GM21390 (cell line): ENCODE results near the gene ZSWIM6.
A peak's percentile ranks its signal among the peaks of the same experiment; 100 is the strongest.

ENCODE experiments used
- ATAC-seq: cut with Tn5 transposase; IDR thresholded peaks from one replicate; pipeline ENCODE4 v1.9.1; 2021; ENCODE audit not compliant: unreplicated experiment

The ZSWIM6 gene

DNA sequence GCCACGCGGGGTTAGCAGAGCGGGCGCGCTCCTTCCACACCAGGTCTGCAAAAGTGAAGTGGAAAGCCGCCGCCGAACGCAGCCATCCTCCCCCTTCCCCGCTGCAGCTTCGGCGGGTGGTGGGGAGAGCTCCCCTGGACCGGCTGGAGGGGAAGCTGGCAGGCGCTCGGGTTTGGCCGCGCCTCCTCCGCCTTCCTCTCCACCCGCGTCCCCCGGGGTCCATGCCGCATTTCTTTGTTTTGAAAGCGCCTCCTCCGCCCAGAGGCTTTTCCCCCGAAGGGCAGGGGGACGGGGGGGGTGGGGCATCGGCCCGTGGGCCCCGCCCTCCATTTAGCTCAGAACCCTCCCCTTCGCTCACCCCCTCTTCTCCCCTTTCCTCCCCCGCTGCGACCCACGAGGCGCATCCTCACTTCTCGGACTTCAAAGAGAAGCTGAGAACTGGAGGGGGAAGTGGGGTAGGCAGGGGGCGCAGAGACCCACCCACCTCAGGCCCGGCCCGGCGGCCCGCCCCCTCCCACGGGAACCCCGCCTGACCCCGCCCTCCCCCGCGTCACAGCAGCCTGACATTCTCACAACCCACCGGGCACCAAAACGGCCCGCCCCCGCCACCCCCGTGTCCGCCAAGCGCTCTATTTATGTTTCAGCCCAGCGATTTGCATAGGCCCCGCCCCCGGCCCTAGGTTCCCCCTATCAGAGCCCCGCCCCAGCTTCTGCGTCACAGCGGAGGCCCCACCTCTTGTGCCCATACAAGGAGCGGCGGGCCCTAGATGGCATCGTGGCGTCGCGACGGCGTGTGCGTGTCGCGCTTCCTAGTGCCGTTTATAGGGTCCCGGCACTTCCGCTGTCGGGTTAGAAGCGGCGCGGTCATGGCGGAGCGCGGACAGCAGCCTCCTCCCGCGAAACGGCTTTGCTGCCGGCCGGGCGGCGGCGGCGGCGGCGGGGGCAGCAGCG, at the start of gene ZSWIM6:
Gene ZSWIM6 (plus strand): TSS at position 852 of the 951 bp plus-strand sequence. CDS start 15 bp downstream, at position 867.
- peak; percentile 58 for ATAC-seq

DNA sequence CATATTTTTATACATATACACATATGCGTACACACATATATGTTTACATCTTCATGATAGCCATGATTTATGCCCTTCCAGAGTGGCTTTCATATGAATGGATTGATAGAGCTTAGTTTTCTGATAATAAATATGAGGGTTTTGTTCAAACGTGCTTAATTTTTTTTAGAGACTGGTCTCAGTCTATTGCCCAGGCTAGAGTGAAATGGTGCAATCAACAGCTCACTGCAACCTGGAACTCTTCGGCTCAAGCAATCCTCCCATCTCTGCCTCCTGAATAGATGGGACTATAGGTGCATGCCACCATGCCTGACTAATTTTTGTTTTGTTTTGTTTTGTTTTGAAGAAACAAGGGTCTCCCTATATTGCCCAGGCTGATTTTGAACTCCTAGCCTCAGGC, 48.6 kb upstream of the ZSWIM6 start:
- no peak for ATAC-seq

DNA sequence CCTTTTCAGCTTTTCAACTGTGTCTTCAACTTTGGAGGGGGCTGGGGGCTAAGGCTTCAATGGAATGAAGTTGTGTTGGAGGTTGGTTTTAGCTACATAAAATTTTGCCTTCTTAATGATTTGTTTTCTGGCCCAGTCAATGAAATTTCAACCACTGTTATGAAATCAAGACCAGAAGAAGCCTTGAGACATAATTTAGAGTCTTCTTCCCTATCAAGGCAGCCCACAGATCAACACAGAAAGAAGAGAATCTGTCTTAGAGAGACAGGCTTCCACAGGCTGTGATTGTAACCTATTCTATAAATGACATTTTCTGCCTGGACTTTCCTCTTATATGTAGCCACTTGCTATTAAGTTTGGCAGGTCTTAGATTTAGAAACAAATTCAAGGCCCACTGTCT, 46.5 kb upstream of the ZSWIM6 start:
- no peak for ATAC-seq

- ATAC-seq, result no peak
Observed at GRCh38 chr5:61286446-61287132, 45.5 kb upstream of the ZSWIM6 start.

GRCh38 chr5:61287474-61287873, 44.6 kb upstream of the ZSWIM6 start:
- no peak for ATAC-seq

GRCh38 chr5:61289241-61289640, 42.8 kb upstream of the ZSWIM6 start:
- ATAC-seq, result no peak

DNA sequence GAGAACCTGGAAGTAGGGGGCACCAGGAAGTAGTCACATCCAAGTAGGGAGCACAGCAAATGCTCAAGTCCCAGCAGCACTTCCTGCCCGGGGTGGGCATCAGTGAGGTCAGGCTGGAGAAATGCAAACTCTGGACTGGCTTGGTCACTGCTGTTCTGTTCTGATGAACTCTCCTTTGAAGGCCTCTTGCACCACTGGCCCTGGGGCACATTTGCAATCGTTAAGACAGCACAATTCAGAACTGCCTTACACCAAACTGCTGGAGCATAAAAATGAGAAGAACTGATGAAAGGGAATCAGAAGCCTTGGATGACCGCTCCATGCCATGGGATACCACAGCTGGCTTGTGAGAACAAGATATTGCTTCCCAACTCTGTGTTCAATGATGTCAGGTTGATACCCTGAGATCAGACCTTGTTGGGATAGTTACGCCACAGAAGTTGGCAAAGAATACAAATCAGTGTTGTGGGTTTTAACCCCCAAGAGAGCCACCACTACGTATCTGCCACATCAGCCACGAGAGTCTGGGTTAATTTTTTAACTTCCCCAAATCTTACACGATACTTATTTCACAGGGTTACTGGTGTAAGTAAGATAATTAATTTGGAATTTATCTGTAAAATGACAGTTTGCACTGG, 42.3 kb upstream of the ZSWIM6 start:
- ATAC-seq, result no peak

DNA sequence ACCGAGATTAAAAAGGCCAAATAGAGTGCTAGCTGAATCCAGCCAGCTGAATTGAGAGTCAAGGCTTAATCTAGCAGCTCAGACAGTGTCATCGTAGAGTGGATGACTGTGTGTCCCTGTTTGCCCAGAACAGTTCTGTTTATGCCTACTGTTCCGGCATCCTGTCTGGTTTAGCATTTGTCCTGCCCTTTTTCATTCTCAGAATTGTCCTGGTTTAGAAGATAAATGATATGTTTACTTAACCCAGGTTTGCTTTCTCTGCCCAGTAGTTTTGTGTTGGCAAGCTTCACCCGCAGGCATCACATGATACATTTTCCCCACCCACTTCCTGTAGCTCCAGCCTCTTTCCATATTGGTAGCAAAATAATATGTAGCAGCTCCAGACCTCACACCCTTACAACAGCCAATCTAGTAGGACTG, 41.3 kb upstream of the ZSWIM6 start:
- ATAC-seq, result no peak

GRCh38 chr5:61292062-61292657, 39.9 kb upstream of the ZSWIM6 start:
- ATAC-seq, result no peak

DNA sequence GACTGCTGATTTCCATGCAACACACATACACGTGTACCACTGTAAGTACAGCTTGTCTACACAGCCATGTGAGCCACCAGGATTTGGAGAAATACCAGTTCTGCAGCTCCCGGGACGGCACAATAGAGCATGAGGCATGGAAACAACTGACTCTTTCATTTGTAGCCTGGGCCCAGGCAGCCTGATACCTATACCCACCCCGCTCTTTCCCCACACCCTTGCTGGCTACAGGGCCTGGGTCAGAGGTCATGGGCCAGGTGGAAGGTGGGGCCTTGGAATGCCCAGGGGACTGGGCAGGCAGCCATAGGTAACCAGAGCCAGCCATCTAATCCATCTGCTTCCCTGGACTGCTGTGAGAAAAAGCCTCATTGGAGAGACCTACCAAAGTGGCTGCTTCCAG, 39.0 kb upstream of the ZSWIM6 start:
- no peak for ATAC-seq

- ATAC-seq, result no peak
Observed at GRCh38 chr5:61293873-61294272, 38.2 kb upstream of the ZSWIM6 start.

DNA sequence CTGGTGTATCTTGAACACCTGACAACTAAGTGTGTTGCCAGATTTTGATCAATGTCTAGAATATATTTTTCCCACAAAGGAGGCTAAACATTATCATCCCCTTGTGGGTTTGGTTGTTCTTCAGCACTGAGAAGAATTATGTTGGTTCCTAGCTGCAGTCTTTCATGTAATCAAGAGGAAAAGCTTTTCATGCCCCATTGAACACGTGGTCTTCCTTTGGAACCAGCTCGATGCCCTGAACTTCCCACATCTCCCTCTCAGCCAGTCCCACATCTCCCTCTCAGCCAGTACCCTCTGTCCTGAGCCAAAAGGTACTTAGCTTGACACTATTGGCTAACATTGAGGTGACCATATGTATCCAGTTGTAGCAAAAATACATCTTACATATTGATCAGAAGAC, 36.7 kb upstream of the ZSWIM6 start:
- ATAC-seq, result no peak

GRCh38 chr5:61298066-61298465, 34.0 kb upstream of the ZSWIM6 start:
- ATAC-seq, result no peak

DNA sequence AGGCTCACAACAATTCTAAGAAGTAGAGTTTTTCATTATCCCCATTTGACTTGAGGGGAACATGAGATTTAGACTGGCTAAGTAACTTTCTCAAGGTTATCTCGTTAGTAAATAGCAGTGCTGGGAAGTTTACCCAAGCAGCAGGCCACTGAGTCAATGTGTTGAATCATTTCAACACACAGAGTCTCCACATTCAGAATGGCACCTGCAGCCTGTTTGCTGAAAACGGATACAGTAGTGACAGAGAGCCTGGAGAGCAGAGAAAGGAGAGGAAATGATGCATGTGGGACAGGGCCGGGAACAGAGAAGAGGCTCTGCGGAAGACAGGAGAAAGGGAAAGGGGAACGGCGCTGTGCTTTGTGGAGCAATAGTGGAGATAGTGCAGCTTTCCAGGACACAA, 33.5 kb upstream of the ZSWIM6 start:
- no peak for ATAC-seq

DNA sequence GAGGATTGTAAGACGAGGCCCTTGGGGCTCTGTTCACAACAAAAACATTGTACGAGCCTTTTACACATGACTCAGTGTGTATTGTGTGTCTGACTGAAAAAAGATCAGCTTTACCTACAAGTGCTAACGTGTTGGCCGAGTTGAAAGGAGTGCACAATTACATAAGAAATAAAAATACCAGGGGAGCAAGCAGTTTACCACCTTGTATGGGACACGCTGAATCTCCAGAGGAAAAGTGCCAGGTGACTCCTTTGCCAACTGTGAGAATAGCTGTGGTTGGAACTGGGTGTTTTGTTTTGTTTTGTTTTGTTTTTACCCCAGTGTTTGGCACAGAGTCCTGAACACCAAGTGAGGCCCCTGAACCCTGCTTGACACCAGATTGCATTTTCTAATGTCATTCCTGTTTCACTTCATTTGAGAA, 32.8 kb upstream of the ZSWIM6 start:
- ATAC-seq, result no peak

DNA sequence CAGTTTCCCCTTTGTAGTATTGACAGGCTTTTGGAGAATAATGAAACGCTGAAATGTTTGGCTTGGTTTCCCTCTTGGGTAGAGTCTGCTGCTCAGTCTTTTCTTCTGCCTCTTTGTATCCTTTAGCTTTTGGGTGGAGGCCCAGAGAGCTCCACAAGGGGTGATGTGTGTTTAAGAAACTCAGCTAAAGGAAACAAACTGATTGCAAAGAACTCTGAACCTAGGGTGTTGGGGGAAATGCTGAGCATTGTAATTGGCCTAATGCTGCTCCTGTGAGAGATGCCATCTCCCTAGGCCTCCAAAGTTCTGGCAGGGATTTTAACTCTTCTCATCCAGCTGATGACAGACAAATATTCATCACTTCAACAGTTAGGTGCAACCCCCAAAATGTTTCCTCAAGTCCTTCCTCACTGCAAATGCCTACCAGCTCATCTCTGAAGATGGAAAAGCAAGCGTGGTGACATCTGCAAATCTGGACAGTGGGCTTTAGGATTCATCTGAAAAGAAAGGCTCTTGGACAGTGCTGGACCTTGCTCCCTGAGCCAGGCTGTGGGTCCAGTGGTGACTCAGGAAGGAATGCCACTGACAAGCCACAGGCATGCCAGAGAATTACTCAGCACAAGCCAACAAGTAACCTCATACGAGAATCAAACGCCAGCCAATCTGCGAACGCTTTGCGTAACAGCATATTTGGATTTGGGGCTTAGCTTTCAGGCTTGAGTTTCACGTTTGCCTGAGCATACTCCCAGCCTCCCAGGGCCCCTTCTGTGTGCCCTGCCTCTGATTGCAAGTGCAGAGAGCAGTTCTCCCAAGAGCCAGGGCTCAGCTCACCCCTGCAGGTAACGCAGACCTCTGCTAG, 30.5 kb upstream of the ZSWIM6 start:
- ATAC-seq, result no peak

- ATAC-seq, result no peak
Observed at GRCh38 chr5:61302200-61302563, 29.9 kb upstream of the ZSWIM6 start.

DNA sequence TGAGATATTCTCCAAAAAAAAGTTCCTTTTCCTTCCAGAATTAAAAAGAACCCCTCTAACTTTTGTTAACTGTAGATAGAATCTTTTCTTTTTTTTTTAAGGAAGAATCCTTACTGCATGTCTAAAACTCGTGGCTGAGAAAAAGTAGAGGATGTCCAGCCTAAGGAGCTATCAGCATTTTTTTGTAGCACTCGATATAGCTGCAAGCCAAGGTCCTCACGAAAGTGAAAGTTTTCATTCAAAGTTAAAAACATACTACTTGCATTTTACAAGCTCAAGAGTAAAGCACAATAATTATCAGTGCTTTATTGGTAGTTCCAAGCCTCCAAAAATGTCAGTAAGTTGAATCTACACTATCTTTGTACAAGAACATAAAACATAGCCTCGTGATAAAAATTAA, 28.7 kb upstream of the ZSWIM6 start:
- ATAC-seq, result no peak

- ATAC-seq, result no peak
Observed at GRCh38 chr5:61304590-61305381, 27.3 kb upstream of the ZSWIM6 start.
